VCaP (cell line): Measurements from ENCODE around the gene PROX1.

Source experiments
- H3K27ac ChIP-seq: fragments of 450-650 bp; 2 replicates; pipeline ENCODE4 v1.5.1; 2017
- TF ChIP-seq, protein P1 (sequence below): fragments of 450-650 bp; conservative IDR thresholded peaks from 2 replicates; pipeline ENCODE4 v1.5.1; 2017; ENCODE audit warnings: mild to moderate bottlenecking, moderate library complexity

Gene PROX1

DNA sequence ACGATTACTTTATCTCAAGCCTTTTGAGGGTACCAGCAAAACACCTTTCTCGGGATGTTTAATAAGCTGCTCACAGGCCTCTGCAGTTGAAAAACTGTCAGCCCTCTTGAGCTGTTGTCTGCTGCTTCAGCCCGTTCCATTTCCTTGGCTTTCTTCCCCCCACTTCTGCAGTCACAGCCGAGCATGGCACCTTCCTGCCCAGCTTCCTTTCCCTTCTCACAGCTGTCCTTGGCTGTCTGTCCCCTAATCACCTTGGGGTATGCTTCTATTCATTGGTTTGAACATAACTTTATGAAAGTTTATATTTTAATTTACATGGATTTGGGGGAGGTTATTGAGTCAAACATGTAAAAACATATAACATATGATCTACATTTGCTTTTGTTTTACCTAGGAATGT, 6.9 kb upstream of the PROX1 start:
- no peak overlapping the region for H3K27ac ChIP-seq
- TF ChIP-seq, protein P1, sequence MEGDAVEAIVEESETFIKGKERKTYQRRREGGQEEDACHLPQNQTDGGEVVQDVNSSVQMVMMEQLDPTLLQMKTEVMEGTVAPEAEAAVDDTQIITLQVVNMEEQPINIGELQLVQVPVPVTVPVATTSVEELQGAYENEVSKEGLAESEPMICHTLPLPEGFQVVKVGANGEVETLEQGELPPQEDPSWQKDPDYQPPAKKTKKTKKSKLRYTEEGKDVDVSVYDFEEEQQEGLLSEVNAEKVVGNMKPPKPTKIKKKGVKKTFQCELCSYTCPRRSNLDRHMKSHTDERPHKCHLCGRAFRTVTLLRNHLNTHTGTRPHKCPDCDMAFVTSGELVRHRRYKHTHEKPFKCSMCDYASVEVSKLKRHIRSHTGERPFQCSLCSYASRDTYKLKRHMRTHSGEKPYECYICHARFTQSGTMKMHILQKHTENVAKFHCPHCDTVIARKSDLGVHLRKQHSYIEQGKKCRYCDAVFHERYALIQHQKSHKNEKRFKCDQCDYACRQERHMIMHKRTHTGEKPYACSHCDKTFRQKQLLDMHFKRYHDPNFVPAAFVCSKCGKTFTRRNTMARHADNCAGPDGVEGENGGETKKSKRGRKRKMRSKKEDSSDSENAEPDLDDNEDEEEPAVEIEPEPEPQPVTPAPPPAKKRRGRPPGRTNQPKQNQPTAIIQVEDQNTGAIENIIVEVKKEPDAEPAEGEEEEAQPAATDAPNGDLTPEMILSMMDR = no peak

DNA sequence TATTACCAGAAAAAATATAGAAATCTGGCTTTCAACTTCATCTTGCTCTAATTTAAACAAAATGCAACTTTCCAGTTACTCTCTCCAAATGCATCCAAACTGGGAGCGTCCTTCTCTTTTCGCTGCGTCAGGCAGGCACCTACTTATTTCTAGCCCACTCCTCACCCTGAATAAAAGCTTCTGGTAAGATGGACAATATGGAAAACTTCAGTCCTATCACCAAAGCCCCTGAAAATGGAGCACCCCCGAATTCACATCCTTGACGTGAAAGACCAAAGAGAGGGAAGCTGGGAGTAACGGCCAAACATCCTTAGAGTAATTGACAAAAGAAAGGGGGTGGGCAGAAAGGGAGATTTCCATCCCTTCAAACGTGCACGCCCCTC, 5.5 kb upstream of the PROX1 start:
- no peak overlapping the region for H3K27ac ChIP-seq
- TF ChIP-seq, protein P1 = no peak

DNA sequence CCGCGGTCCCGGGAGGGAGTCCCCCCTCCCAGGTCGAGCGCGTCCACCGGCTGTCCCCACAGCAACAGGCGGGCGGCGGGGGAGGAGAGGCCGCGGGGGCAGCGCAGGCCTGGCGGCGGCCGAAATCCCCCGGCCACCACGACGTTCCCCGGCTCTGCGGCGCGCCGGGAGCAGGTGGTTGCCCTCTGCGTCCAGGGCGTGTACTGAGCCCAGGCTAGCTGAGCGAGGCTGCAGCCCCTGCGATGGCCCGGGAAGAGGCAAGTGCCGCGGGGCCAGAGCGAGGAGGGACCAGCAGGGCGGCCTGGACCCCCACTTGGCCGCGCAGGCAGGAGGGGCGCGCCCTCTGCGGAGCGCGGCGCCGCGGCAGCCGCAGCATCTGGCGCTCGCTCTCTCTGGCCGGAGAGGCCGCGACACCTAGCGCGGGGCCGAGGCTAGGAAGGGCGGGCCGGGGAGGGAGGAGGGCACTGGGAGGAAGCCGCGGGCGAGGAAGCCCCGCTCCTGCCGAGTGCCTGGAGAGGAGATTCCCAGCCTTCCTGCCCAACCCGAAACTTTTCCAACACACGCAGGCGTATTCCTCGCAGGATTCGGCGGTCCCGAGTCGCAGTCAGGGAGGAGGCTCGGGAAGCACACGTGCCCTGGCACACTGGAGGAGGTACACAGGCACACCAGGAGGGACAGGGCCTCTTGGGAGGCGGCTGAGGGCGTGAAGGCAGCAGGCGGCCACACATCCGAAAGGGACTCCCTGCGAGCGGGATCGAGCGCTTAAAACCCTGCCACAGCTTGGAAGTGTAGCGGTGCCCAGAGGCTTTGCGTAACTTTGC, 4.9 kb upstream of the PROX1 start:
- TF ChIP-seq, protein P1 = no peak
- no peak overlapping the region for H3K27ac ChIP-seq

DNA sequence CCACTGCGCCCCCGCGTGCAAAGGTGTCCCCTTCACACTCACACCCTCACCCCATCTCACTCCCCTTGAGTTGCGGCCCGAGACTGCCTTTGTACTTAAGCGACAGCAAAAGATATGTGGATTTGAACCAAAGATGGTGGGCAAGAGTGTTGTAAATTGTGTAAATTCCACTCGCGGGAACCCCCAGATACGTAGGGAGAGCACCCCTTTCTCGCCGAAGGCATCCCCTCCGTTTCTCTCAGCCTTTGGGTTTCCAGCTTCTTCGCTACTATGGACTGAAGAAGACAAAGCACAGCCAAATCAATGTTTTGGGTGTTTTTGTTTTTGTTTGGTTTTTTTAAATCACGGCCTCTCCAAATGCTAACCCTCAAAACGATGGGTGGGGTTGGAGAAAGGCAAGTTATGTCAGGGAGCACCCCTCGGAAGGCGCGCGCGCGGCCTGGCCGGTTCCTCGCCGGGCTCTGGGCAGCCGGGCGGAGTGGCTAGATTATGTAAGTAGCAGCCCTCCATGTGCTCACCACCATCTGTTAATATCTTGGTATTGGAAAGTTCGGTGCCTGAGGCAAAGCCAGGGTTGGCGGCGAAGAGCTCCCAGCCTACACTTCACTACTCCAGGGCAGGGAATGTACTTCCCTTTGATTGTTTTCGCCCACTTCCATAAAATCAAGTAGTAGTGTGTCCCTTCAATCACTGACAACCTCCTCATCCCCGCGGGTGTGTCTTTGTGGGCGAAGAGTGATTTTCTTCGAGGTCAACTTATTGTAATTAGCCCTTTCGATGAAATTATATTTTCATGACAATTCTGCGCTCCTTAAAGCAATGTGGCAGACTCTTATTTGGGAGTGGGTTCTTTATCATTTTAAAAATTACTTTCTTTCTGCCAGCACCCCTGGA, 4.0 kb upstream of the PROX1 start:
- no peak overlapping the region for H3K27ac ChIP-seq
- TF ChIP-seq, protein P1 = no peak

DNA sequence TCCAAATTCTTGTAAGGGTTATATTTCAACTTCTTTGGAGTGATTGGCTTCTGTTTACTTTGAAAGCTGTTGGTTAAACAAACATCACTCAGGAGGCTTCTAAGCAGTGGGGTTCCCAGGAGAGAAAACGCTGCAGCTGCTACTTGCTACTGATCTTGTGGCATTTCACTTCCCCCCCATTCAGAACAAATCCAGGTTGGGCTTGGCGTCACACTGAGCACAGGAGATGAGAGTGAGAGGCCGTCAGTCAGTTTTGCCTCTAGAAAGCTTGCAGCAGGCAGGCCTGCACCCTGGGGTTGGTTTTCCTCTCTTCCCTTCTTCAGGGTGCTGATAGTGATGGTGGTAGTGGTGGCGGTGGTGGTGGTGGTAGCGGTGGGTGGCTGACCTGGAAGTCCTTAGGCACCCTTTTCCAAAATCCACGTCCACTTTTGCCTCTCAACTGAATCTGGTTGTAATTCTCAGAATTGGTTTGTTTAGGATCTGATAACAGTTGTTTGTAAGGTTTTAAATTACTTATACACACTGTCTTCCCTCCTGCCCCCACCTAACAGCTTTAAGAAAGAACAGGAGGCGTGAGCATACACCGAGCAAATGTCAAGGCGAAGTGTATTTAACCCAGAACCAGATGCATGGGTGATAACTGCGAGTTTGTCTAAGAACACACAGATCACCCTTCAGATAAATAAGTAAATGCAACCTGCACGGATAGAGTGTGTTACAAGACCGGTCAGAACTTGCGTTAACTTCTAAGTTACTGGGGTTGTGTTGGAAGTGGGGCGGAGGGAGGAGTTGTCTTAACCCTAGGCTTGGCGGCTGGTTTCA, 3.2 kb upstream of the PROX1 start:
- TF ChIP-seq, protein P1 = no peak
- no peak overlapping the region for H3K27ac ChIP-seq

DNA sequence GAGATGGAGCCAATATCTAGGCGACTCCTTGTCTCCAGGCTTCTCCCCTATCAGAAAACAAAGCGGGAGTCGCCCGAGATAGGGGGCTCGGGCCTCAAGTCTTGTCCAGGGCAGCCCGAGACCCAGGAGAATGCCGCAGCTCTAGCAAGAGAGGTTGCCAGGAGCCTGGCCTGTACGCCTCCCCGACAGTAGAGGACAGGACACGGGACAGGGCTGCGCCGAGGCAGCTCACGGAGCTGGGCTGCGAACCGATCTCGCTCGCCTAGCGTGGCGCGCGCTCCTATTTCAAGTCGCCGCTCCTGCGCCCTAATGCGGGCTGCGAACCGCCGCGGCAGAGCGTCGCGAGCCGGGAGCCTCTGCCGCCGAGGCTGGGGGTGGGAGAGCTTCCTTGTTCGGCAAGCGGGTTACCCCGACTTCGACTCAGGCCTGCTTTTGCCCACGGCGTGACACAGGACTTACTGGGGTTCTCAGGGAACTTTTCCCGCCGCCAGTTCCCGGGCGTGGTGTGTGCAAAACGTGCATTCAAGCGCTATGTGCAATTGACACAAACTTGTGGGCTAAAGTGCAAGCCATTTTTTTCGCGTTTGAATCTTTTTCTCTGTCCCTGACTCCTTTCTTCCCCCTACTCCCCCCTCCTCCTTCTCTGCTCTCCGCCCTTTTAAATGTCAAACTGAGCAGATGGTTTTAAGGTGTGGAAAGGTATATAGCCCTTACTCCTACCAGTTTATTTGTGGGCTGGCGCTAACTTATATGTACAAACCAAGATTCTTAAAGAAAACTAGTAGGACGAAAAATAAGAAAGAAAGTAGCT, 2.4 kb upstream of the PROX1 start:
- TF ChIP-seq, protein P1 = no peak

More for the DNA sequence above, 2.4 kb upstream of the PROX1 start:
- no peak overlapping the region for H3K27ac ChIP-seq
